Fibroblast of lung (primary cell): ENCODE results near the gene MAP3K7. TPM values are rescaled to one million over a fixed set of nuclear protein-coding genes. Genes with fewer than 3 reads are reported as not detected.

Source experiments
- DNase-seq, 2 donors: peaks; one replicate each; pipeline versions ENCODE4 v3.0.0 to v3.0.0-alpha.2; 2010; ENCODE audit warnings: low read depth in 2 of 2
- H2AFZ ChIP-seq: 2 replicates; pipeline ENCODE4 v1.5.1; 2012; ENCODE audit warnings: low read length, control low read depth, inconsistent platforms
- H3K27ac ChIP-seq: 2 replicates; pipeline ENCODE4 v1.5.1; 2011; ENCODE audit warnings: low read length, control low read depth; ENCODE audit not compliant: insufficient read depth
- H3K27me3 ChIP-seq: 2 replicates; pipeline ENCODE4 v1.5.1; 2011; ENCODE audit warnings: mild to moderate bottlenecking, low read length; ENCODE audit not compliant: control insufficient read depth, insufficient read depth
- H3K36me3 ChIP-seq: 2 replicates; pipeline ENCODE4 v1.5.1; 2011; ENCODE audit warnings: low read length; ENCODE audit not compliant: control insufficient read depth, insufficient read depth
- H3K4me1 ChIP-seq: 2 replicates; pipeline ENCODE4 v1.5.1; 2011; ENCODE audit warnings: low read length; ENCODE audit not compliant: control insufficient read depth, insufficient read depth; ENCODE audit errors: extremely low read depth
- H3K4me2 ChIP-seq: 2 replicates; pipeline ENCODE4 v1.5.1; 2011; ENCODE audit warnings: low read length, control low read depth; ENCODE audit not compliant: insufficient read depth; ENCODE audit errors: extremely low read depth
- H3K4me3 ChIP-seq, 4 experiments: fragments of 200-600 bp in 1 of 4; sonication (generic) in 1 of 4; replicated peaks in 1 of 4; 2 replicates each; pipeline ENCODE4 v1.5.1; 2011 to 2016; ENCODE audit warnings: low read length in 4 of 4, low read depth in 3 of 4, mild to moderate bottlenecking in 3 of 4, control low read depth in 2 of 4, inconsistent platforms in 1 of 4, mixed read lengths in 1 of 4; ENCODE audit not compliant: insufficient read depth in 1 of 4; ENCODE audit errors: control extremely low read depth in 1 of 4
- H3K79me2 ChIP-seq: 2 replicates; pipeline ENCODE4 v1.5.1; 2012; ENCODE audit warnings: mild to moderate bottlenecking, low read length, inconsistent platforms; ENCODE audit not compliant: control insufficient read depth, insufficient read depth
- H3K9ac ChIP-seq: 2 replicates; pipeline ENCODE4 v1.5.1; 2011; ENCODE audit warnings: mild to moderate bottlenecking, low read length, control low read depth; ENCODE audit not compliant: insufficient read depth
- H3K9me3 ChIP-seq: 2 replicates; pipeline ENCODE4 v1.5.1; 2012; ENCODE audit warnings: low read depth, low read length; ENCODE audit not compliant: control insufficient read depth, insufficient read depth
- H4K20me1 ChIP-seq: 2 replicates; pipeline ENCODE4 v1.5.1; 2011; ENCODE audit warnings: low read length; ENCODE audit not compliant: control insufficient read depth, insufficient read depth; ENCODE audit errors: extremely low read depth
- CTCF ChIP-seq, 2 donors: IDR thresholded peaks in 1 of 2; conservative IDR thresholded peaks in 1 of 2; 1 replicate in 1 of 2; 2 replicates in 1 of 2; pipeline ENCODE4 v1.5.1; 2011 to 2012; ENCODE audit warnings: low read length in 2 of 2, control low read depth in 1 of 2, inconsistent platforms in 1 of 2, low read depth in 1 of 2, mild to moderate bottlenecking in 1 of 2
- EZH2 ChIP-seq: IDR thresholded peaks from 2 replicates; pipeline ENCODE4 v1.5.1; 2012; ENCODE audit warnings: low read length, control low read depth, mild to moderate bottlenecking; ENCODE audit errors: missing control alignments
- polyA plus RNA-seq, 2 donors: library from polyadenylated mRNA; depleted of rRNA in 1 of 2; stranded (reverse) in 1 of 2; unstranded in 1 of 2; fragments of >200 nt; gene quantifications; 2 replicates each; pipeline ENCODE4 v1.2.1, GENCODE V29; 2011 to 2012; ENCODE audit warnings: missing spikeins in 1 of 2
- total RNA-seq: library from RNA; depleted of rRNA; stranded (reverse); fragments of >200 nt; gene quantifications from 2 replicates; pipeline ENCODE4 v1.2.1, GENCODE V29; 2014

MAP3K7 gene
- total and polyA plus RNA-seq, 2 donors (not counting 1 experiment from before 2014, with no cell fraction given): 35.5 to 48.6 TPM

GRCh38 chr6:90493332-90493731 is 93.5 kb downstream of the MAP3K7 start:
- DNase-seq: peak; percentile 18 to 75
- H4K20me1 ChIP-seq: no peaks in the 10 kb centered on the region
- no peak overlapping the region for H3K27ac ChIP-seq
- no peaks in the 10 kb centered on the region for H3K79me2 ChIP-seq
- TF ChIP-seq EZH2 (no peak), CTCF (conservative IDR thresholded peaks at IDR 0.05 in 1 of 2, IDR thresholded peaks at IDR 0.05 in 1 of 2; ENCODE audit: low read depth in 1 of 2, low read length in 2 of 2) (no peak)
- no peaks in the 10 kb centered on the region for H3K36me3 ChIP-seq
- H2AFZ ChIP-seq: no peak overlapping the region
- H3K27me3 ChIP-seq: no peaks in the 10 kb centered on the region
- H3K4me3 ChIP-seq: no peak overlapping the region
- no peak overlapping the region for H3K4me2 ChIP-seq
- H3K9me3 ChIP-seq: no peaks in the 10 kb centered on the region
- no peak overlapping the region for H3K9ac ChIP-seq
- H3K4me1 ChIP-seq: no peaks in the 10 kb centered on the region

GRCh38 chr6:90492798-90493197 is 94.1 kb downstream of the MAP3K7 start:
- no peaks in the 10 kb centered on the region for H3K36me3 ChIP-seq
- no peak overlapping the region for H3K9ac ChIP-seq
- DNase-seq: no peak
- no peak overlapping the region for H2AFZ ChIP-seq
- no peak overlapping the region for H3K4me2 ChIP-seq
- no peaks in the 10 kb centered on the region for H3K4me1 ChIP-seq
- H3K79me2 ChIP-seq: no peaks in the 10 kb centered on the region
- H3K4me3 ChIP-seq: no peak overlapping the region
- H3K9me3 ChIP-seq: no peaks in the 10 kb centered on the region
- no peaks in the 10 kb centered on the region for H3K27me3 ChIP-seq
- H4K20me1 ChIP-seq: no peaks in the 10 kb centered on the region
- TF ChIP-seq EZH2: no peak
- no peak for TF ChIP-seq CTCF (conservative IDR thresholded peaks at IDR 0.05 in 1 of 2, IDR thresholded peaks at IDR 0.05 in 1 of 2; ENCODE audit: low read depth in 1 of 2, low read length in 2 of 2)
- no peak overlapping the region for H3K27ac ChIP-seq

- Histone ChIP-seq H3K4me3 (no peak overlapping the region), H3K36me3 (no peaks in the 10 kb centered on the region), H3K9ac (no peak overlapping the region), H2AFZ (no peak overlapping the region), H3K27me3 (no peaks in the 10 kb centered on the region), H3K4me1 (no peaks in the 10 kb centered on the region), H3K9me3 (no peaks in the 10 kb centered on the region), H4K20me1 (no peaks in the 10 kb centered on the region), H3K79me2 (no peaks in the 10 kb centered on the region), H3K4me2 (no peak overlapping the region), H3K27ac (no peak overlapping the region)
- no peak for DNase-seq
- no peak for TF ChIP-seq CTCF (conservative IDR thresholded peaks at IDR 0.05 in 1 of 2, IDR thresholded peaks at IDR 0.05 in 1 of 2; ENCODE audit: low read depth in 1 of 2, low read length in 2 of 2)
- TF ChIP-seq EZH2: no peak
Measured at GRCh38 chr6:90492369-90492768, 94.5 kb downstream of the MAP3K7 start.
